Hepatocyte (in vitro differentiated cells): ENCODE data around the gene CKLF. TPM values are rescaled to one million over a fixed set of nuclear protein-coding genes. Genes with fewer than 3 reads are reported as not detected.

Experiments
- DNase-seq: peaks from one replicate; pipeline ENCODE4 v3.0.0-alpha.2; 2016; ENCODE audit warnings: low spot score
- H2AFZ ChIP-seq: fragments of 200-600 bp; sonication (generic); 2 replicates; pipeline ENCODE4 v1.6.0; 2016; ENCODE audit warnings: antibody characterized with exemption, mild to moderate bottlenecking
- H3K27ac ChIP-seq: fragments of 200-600 bp; sonication (generic); 2 replicates; pipeline ENCODE4 v1.5.1; 2016; ENCODE audit warnings: mild to moderate bottlenecking
- H3K27me3 ChIP-seq: fragments of 200-600 bp; sonication (generic); 2 replicates; pipeline ENCODE4 v1.6.1; 2016
- H3K36me3 ChIP-seq: fragments of 200-600 bp; sonication (generic); replicated peaks from 2 replicates; pipeline ENCODE4 v1.5.1; 2016; ENCODE audit warnings: low read depth; ENCODE audit not compliant: insufficient read depth
- H3K4me1 ChIP-seq: fragments of 200-600 bp; sonication (generic); 2 replicates; pipeline ENCODE4 v1.5.1; 2016; ENCODE audit warnings: mild to moderate bottlenecking, moderate library complexity; ENCODE audit not compliant: insufficient read depth
- H3K4me2 ChIP-seq: fragments of 200-600 bp; sonication (generic); 2 replicates; pipeline ENCODE4 v1.6.0; 2016
- H3K4me3 ChIP-seq: fragments of 200-600 bp; sonication (generic); 2 replicates; pipeline ENCODE4 v1.5.1; 2016; ENCODE audit warnings: mild to moderate bottlenecking
- H3K79me2 ChIP-seq: fragments of 200-600 bp; sonication (generic); 2 replicates; pipeline ENCODE4 v1.6.0; 2017; ENCODE audit warnings: mild to moderate bottlenecking
- H3K9me2 ChIP-seq: fragments of 200-600 bp; sonication (generic); replicated peaks from 2 replicates; pipeline ENCODE4 v1.6.0; 2017; ENCODE audit warnings: mild to moderate bottlenecking; ENCODE audit not compliant: insufficient read depth
- H3K9me3 ChIP-seq: fragments of 200-600 bp; sonication (generic); 2 replicates; pipeline ENCODE4 v1.5.1; 2016; ENCODE audit warnings: low read depth, mild to moderate bottlenecking
- H4K20me1 ChIP-seq: fragments of 200-600 bp; sonication (generic); 2 replicates; pipeline ENCODE4 v1.6.0; 2016; ENCODE audit warnings: mild to moderate bottlenecking; ENCODE audit not compliant: insufficient read depth, poor library complexity, severe bottlenecking
- CTCF ChIP-seq: fragments of 200-600 bp; sonication (generic); IDR thresholded peaks from 2 replicates; pipeline ENCODE4 v1.5.1; 2016; ENCODE audit warnings: antibody characterized with exemption, mild to moderate bottlenecking; ENCODE audit not compliant: poor library complexity
- EZH2 ChIP-seq: fragments of 200-600 bp; sonication (generic); IDR thresholded peaks from 2 replicates; pipeline ENCODE4 v1.6.1; 2016; ENCODE audit warnings: antibody characterized with exemption, mild to moderate bottlenecking, borderline replicate concordance
- EZH2phosphoT487 ChIP-seq: fragments of 200-600 bp; sonication (generic); IDR thresholded peaks from one replicate; pipeline ENCODE4 v1.6.1; 2018; ENCODE audit warnings: antibody characterized with exemption, mild to moderate bottlenecking, low read depth, moderate library complexity; ENCODE audit not compliant: unreplicated experiment, severe bottlenecking
- WGBS: methylation state at CpG from one replicate; pipeline ENCODE4 v1.1.6; 2016; ENCODE audit warnings: low lambda C conversion rate; ENCODE audit errors: missing lambda C conversion rate; 5-methylcytosine and 5-hydroxymethylcytosine counted together
- polyA plus RNA-seq: library from polyadenylated mRNA; unstranded; fragments of >200 nt; fragmentation: Nextera tagmentation; extraction: Ambion mirVana; gene quantifications from 2 replicates; pipeline ENCODE4 v1.2.1, GENCODE V29; 2016
- total RNA-seq: library from RNA; depleted of rRNA; stranded (reverse); fragments of >200 nt; gene quantifications from 2 replicates; pipeline ENCODE4 v1.2.3, GENCODE V29; 2014

The CKLF gene
- total and polyA plus RNA-seq, 2 experiments from 2014 or later, result 39.9 to 53.5 TPM

- H3K27me3 ChIP-seq, result no peaks in the 10 kb centered on the region
- no peaks in the 10 kb centered on the region for H4K20me1 ChIP-seq
- H3K4me3 ChIP-seq, result no peak overlapping the region
- no peak for DNase-seq
- no peak overlapping the region for H3K4me2 ChIP-seq
- H3K27ac ChIP-seq, result no peak overlapping the region
- TF ChIP-seq CTCF, result no peak
- no peak for TF ChIP-seq EZH2
- no peak for TF ChIP-seq EZH2phosphoT487
- H3K9me2 ChIP-seq, result no peaks in the 10 kb centered on the region
- no peaks in the 10 kb centered on the region for H3K36me3 ChIP-seq
- WGBS, result 95% methylated on average over 5 of the region's 5 CpGs
- no peak overlapping the region for H2AFZ ChIP-seq
- H3K4me1 ChIP-seq, result no peaks in the 10 kb centered on the region
- H3K79me2 ChIP-seq, result no peaks in the 10 kb centered on the region
- H3K9me3 ChIP-seq, result no peaks in the 10 kb centered on the region
Measured at GRCh38 chr16:66596986-66597848, 44.8 kb downstream of the CKLF start.

GRCh38 chr16:66598111-66598510 is 45.7 kb downstream of the CKLF start:
- H3K36me3 ChIP-seq, result no peaks in the 10 kb centered on the region
- no peak overlapping the region for H3K27ac ChIP-seq
- H2AFZ ChIP-seq, result no peak overlapping the region
- no peak overlapping the region for H3K4me3 ChIP-seq
- no peaks in the 10 kb centered on the region for H3K79me2 ChIP-seq
- no peaks in the 10 kb centered on the region for H3K9me3 ChIP-seq
- H3K4me1 ChIP-seq, result no peaks in the 10 kb centered on the region
- WGBS, result 87% methylated on average over 3 of the region's 3 CpGs
- no peak overlapping the region for H3K4me2 ChIP-seq
- H3K9me2 ChIP-seq, result no peaks in the 10 kb centered on the region
- H3K27me3 ChIP-seq, result no peaks in the 10 kb centered on the region
- TF ChIP-seq CTCF, result no peak
- TF ChIP-seq EZH2phosphoT487, result no peak
- TF ChIP-seq EZH2, result no peak
- H4K20me1 ChIP-seq, result no peaks in the 10 kb centered on the region
- DNase-seq, result no peak

GRCh38 chr16:66599726-66600125 is 47.4 kb downstream of the CKLF start:
- no peak for DNase-seq
- Histone ChIP-seq H3K4me3 (no peak overlapping the region), H2AFZ (no peak overlapping the region), H3K4me1 (peaks cover 5% of the 10 kb centered on the region), H3K36me3 (no peaks in the 10 kb centered on the region), H3K4me2 (no peak overlapping the region), H4K20me1 (no peaks in the 10 kb centered on the region), H3K9me2 (no peaks in the 10 kb centered on the region), H3K79me2 (no peaks in the 10 kb centered on the region), H3K27ac (no peak overlapping the region), H3K27me3 (no peaks in the 10 kb centered on the region), H3K9me3 (no peaks in the 10 kb centered on the region)
- no peak for TF ChIP-seq EZH2phosphoT487
- TF ChIP-seq CTCF, result no peak
- no peak for TF ChIP-seq EZH2
- 93% methylated on average over 4 of the region's 4 CpGs for WGBS
